Naive thymus-derived CD8-positive, alpha-beta T cell (primary cell): ENCODE results near the gene AAMP. TPM values are rescaled to one million over a fixed set of nuclear protein-coding genes. Genes with fewer than 3 reads are reported as not detected.
A peak's percentile ranks its signal among the peaks of the same experiment; 100 is the strongest.

Experiments used
- ATAC-seq, 2 donors: fragments of 150-1000 bp; cut with Tn5 transposase in 1 of 2; sonication (Bioruptor Pico), chemical (Tn5 transposase) in 1 of 2; 1 replicate in 1 of 2; 2 replicates in 1 of 2; pipeline ENCODE4 v1.10.0; 2021; ENCODE audit warnings: mild to moderate bottlenecking in 2 of 2, moderate library complexity in 2 of 2
- POLR2A ChIA-PET: fragments of 350-600 bp; sonication (Branson Sonifier 250); formaldehyde crosslinking; loops from one replicate; lab custom pipeline; 2021; ENCODE audit warnings: antibody characterized with exemption; lab: Charles Lee
- DNase-seq, 10 donors: peaks; one replicate each; pipeline versions ENCODE4 v3.0.0 to v3.0.0-alpha.2; 2020 to 2022
- H3K27ac Mint-ChIP-seq, 10 donors: one replicate each; pipeline ENCODE4 v1.8.0; 2020 to 2022; ENCODE audit warnings: mild to moderate bottlenecking in 10 of 10, mixed read lengths in 10 of 10, moderate library complexity in 4 of 10, inconsistent platforms in 1 of 10
- H3K27me3 Mint-ChIP-seq, 5 donors: one replicate each; pipeline ENCODE4 v1.8.0; 2021 to 2022; ENCODE audit warnings: mixed read lengths in 5 of 5
- H3K36me3 Mint-ChIP-seq, 3 donors: one replicate each; pipeline ENCODE4 v1.8.0; 2020 to 2022; ENCODE audit warnings: mixed read lengths in 3 of 3, mild to moderate bottlenecking in 2 of 3, inconsistent platforms in 1 of 3
- H3K4me1 Mint-ChIP-seq, 4 donors: one replicate each; pipeline ENCODE4 v1.8.0; 2021 to 2022; ENCODE audit warnings: mixed read lengths in 4 of 4
- H3K4me3 Mint-ChIP-seq, 10 donors: one replicate each; pipeline ENCODE4 v1.8.0; 2020 to 2022; ENCODE audit warnings: mild to moderate bottlenecking in 10 of 10, mixed read lengths in 10 of 10, moderate library complexity in 6 of 10, inconsistent platforms in 1 of 10
- H3K9me3 Mint-ChIP-seq, 9 donors: one replicate each; pipeline ENCODE4 v1.8.0; 2020 to 2022; ENCODE audit warnings: mixed read lengths in 9 of 9, mild to moderate bottlenecking in 3 of 9, inconsistent platforms in 1 of 9, moderate library complexity in 1 of 9
- polyA plus RNA-seq, 3 donors: library from polyadenylated mRNA; unstranded; fragments of 300-500 nt; fragmentation: Illumina TruSeq; gene quantifications; one replicate each; pipeline ENCODE4 v1.2.3, GENCODE V29; 2021
- total RNA-seq, 8 experiments: library from RNA in 2 of 8; stranded (reverse) in 2 of 8; gene quantifications; one replicate each; pipeline ENCODE4 v1.2.3 and lab custom pipeline; 2021 to 2026

The AAMP gene
- total and polyA plus RNA-seq, 5 experiments from 2014 or later = 57.0 to 93.6 (median 77.0) TPM

DNA sequence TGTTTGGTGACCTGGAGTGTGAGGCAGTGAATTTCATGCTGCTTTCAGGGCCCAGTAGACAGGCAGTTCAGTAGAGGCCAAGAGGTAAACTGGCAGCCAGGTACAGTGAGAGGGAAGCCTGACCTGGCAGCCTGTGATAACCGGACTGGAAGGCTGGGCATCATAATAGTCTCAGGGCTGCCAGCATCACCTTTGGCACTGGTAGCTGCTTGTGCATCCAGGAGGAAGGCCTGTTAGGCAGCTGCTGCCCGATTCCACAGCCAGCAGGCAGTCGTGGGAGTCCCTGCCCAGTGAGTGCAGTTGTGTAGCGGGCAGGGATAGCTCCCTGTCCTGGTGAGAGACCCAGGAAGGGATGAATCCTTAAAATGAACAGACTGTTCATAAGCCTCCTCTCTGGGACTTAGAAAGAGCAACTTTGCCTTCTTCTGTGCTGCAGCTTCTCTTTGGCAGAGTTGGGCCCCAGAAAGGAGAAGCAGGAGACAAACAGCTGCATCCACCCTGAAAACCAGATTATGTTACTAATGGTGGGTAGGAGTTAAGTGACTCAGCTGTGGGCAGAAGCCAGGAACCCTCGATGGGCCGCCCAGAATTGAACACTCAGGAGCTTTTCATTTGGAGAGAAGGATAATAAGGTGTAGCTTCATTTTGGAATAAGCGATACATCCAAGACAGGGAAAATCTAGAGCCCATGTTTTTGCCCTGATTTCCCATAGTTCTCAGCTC is 17.3 kb downstream of the AAMP start:
- peak overlapping the region in 9 of 10 donors; percentile 19 to 79 (median 43) for H3K27ac Mint-ChIP-seq
- DNase-seq = no peak
- H3K36me3 Mint-ChIP-seq = peaks cover 0 to 90% (median 17%) of the 10 kb centered on the region in 3 donors
- no peaks in the 10 kb centered on the region for H3K27me3 Mint-ChIP-seq
- H3K4me1 Mint-ChIP-seq = peaks cover 5 to 15% (median 8%) of the 10 kb centered on the region in 4 donors
- H3K9me3 Mint-ChIP-seq = no peaks in the 10 kb centered on the region
- H3K4me3 Mint-ChIP-seq = no peak overlapping the region
- no peak for ATAC-seq
- POLR2A ChIA-PET = interaction anchor here (0.9 to 1.1 kb wide), 2 partner anchors 23 to 28 kb away, joined by 3 read pairs; no protein-coding TSS in a partner anchor

DNA sequence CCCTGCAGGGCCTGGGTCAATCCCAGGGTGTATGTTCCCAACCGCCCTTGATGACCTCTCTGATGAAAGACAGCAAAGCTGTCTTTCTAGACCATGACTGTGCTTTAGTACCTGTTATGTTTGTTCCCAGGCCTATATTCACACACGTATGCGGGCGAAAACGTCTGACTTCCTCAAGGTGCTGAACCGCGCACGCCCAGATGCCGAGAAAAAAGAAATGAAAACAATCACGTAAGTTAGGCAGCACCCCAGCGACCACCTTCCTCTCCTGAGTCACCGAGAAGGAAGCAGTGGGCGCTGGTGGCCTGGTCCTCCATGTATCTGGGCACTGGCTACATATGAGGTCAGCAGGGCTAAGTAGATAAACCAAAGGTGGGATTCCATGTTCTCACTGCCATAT is 20.2 kb downstream of the AAMP start:
- DNase-seq = no peak
- no peak for ATAC-seq
- peaks cover 0 to 99% (median 23%) of the 10 kb centered on the region in 3 donors for H3K36me3 Mint-ChIP-seq
- H3K4me3 Mint-ChIP-seq = no peak overlapping the region
- H3K4me1 Mint-ChIP-seq = peaks cover 7 to 23% (median 10%) of the 10 kb centered on the region in 4 donors
- no peaks in the 10 kb centered on the region for H3K27me3 Mint-ChIP-seq
- H3K27ac Mint-ChIP-seq = peak overlapping the region in 8 of 10 donors; percentile 20 to 66 (median 49)
- no peaks in the 10 kb centered on the region for H3K9me3 Mint-ChIP-seq
- POLR2A ChIA-PET = no interaction called here

GRCh38 chr2:218245214-218245613 is 24.7 kb downstream of the AAMP start:
- Mint-ChIP-seq H3K36me3 (peaks cover 3 to 99% (median 27%) of the 10 kb centered on the region in 3 donors), H3K27ac (peak overlapping the region; percentile 53 to 94 (median 84)), H3K27me3 (no peaks in the 10 kb centered on the region), H3K4me1 (peaks cover 13 to 57% (median 43%) of the 10 kb centered on the region in 4 donors), H3K4me3 (peak overlapping the region in 3 of 10 donors; percentile 4 to 39 (median 20)), H3K9me3 (no peaks in the 10 kb centered on the region)
- DNase-seq (no peak), ATAC-seq (peak; percentile 58 to 70)
- POLR2A ChIA-PET = interaction anchor here (2.0 to 3.5 kb wide), 2 partner anchors 20 to 25 kb away, joined by 6 to 9 read pairs; no protein-coding TSS in a partner anchor

DNA sequence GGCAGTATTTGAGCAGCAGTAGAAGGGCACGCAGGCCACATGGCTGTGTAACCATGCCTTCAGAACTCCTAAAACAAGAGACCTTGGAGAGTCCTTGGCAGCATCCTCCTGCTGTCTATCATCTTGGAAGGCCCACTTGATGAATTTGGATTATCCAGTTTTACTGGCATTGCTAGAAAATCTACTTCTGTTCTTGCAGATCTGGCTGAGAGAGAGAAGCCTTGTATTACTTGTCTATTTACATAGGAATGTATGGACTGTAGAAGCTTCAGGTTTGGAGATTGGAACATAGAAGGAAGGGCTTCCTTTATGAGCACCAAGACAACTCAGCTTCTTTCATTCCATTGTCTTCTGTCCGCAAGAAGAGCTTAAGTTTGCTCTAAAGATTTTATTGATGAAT is 25.3 kb downstream of the AAMP start:
- no peak for DNase-seq
- ATAC-seq = no peak
- Mint-ChIP-seq H3K36me3 (peaks cover 3 to 99% (median 25%) of the 10 kb centered on the region in 3 donors), H3K4me3 (peak overlapping the region in 1 of 10 donors; percentile 1), H3K27me3 (no peaks in the 10 kb centered on the region), H3K4me1 (peaks cover 13 to 58% (median 43%) of the 10 kb centered on the region in 4 donors), H3K27ac (peak overlapping the region; percentile 32 to 94 (median 84)), H3K9me3 (no peaks in the 10 kb centered on the region)
- POLR2A ChIA-PET = interaction anchor here (1.4 to 3.5 kb wide), 3 partner anchors 17 to 24 kb away, joined by 3 to 9 read pairs (median 6); no protein-coding TSS in a partner anchor

DNA sequence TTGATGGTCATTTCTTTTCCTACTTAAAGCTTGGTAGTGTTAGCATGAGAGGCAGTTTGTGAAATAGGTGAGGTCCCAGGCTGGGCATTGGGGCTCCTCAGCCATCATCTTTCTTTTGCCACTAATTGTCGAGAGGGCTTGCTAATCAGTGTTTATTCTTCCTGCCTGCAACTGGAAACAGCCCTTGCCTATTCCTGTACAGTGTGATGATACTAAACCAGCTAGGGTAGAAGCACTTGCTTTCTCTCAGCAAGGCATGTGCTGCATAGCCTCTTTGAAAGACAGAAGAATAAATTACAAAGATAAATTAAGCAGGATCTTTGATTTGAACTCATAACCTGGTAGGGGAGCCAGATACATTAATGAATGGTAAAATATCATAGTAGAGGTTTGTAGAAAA is 25.7 kb downstream of the AAMP start:
- no peaks in the 10 kb centered on the region for H3K9me3 Mint-ChIP-seq
- H3K4me3 Mint-ChIP-seq = no peak overlapping the region
- POLR2A ChIA-PET = interaction anchor here (1.4 to 2.0 kb wide), 2 partner anchors 17 to 19 kb away, joined by 3 to 6 read pairs; no protein-coding TSS in a partner anchor
- no peak for ATAC-seq
- H3K36me3 Mint-ChIP-seq = peaks cover 3 to 99% (median 24%) of the 10 kb centered on the region in 3 donors
- H3K27ac Mint-ChIP-seq = peak overlapping the region; percentile 32 to 94 (median 84)
- H3K4me1 Mint-ChIP-seq = peaks cover 13 to 60% (median 43%) of the 10 kb centered on the region in 4 donors
- no peaks in the 10 kb centered on the region for H3K27me3 Mint-ChIP-seq
- DNase-seq = no peak

- Mint-ChIP-seq H3K27ac (peak overlapping the region in 5 of 10 donors; percentile 5 to 75 (median 53)), H3K4me3 (no peak overlapping the region), H3K27me3 (no peaks in the 10 kb centered on the region), H3K36me3 (peaks cover 3 to 99% (median 30%) of the 10 kb centered on the region in 3 donors), H3K9me3 (no peaks in the 10 kb centered on the region), H3K4me1 (peaks cover 0 to 49% (median 34%) of the 10 kb centered on the region in 4 donors)
- ATAC-seq (no peak), DNase-seq (no peak)
- POLR2A ChIA-PET = interaction anchor here (1.0 kb wide), 1 partner anchor 9 kb away, joined by 4 read pairs; no protein-coding TSS in a partner anchor
These were observed 31.1 kb downstream of the AAMP start for GRCh38 chr2:218238887-218239286.

DNA sequence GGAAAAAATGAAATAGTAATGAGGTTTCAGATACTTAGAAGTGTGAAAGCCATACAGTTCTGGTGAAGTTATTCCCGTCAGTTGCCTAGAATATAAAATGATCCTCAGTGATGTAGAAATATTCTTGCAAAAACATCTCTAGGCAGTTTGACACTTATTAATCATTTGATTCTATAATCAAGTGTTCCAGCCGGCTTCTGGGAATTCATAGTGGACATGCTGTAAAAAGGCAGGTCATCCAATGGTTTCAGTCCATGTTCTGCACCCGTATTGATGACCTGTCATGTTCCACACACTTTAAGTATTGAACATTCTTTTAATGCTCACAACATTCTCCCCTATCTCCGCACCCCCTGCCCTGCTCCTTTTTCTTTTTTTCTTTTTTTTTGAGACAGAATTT is 33.1 kb downstream of the AAMP start:
- Mint-ChIP-seq H3K27me3 (no peaks in the 10 kb centered on the region), H3K36me3 (peaks cover 0 to 100% (median 38%) of the 10 kb centered on the region in 3 donors), H3K9me3 (no peaks in the 10 kb centered on the region), H3K4me3 (no peak overlapping the region), H3K27ac (peak overlapping the region in 5 of 10 donors; percentile 4 to 47 (median 32)), H3K4me1 (peaks cover 5 to 43% (median 29%) of the 10 kb centered on the region in 4 donors)
- POLR2A ChIA-PET = interaction anchor here (0.9 kb wide), 1 partner anchor 18 kb away, joined by 6 read pairs; no protein-coding TSS in a partner anchor
- ATAC-seq = no peak
- no peak for DNase-seq

- DNase-seq (no peak), ATAC-seq (no peak)
- Mint-ChIP-seq H3K36me3 (peaks cover 0 to 100% (median 44%) of the 10 kb centered on the region in 3 donors), H3K4me3 (no peak overlapping the region), H3K4me1 (peaks cover 11 to 47% (median 36%) of the 10 kb centered on the region in 4 donors), H3K9me3 (no peaks in the 10 kb centered on the region), H3K27ac (peak overlapping the region in 8 of 10 donors; percentile 42 to 84 (median 75)), H3K27me3 (no peaks in the 10 kb centered on the region)
- POLR2A ChIA-PET = interaction anchor here (0.8 kb wide), 1 partner anchor 35 kb away, joined by 3 read pairs; the partner anchor contains the start of gene PNKD
These were observed 34.9 kb downstream of the AAMP start for GRCh38 chr2:218235017-218235416.

- no peaks in the 10 kb centered on the region for H3K9me3 Mint-ChIP-seq
- H3K27ac Mint-ChIP-seq = peak overlapping the region in 5 of 10 donors; percentile 7 to 79 (median 42)
- no peak overlapping the region for H3K4me3 Mint-ChIP-seq
- POLR2A ChIA-PET = interaction anchor here (0.8 kb wide), 1 partner anchor 36 kb away, joined by 3 read pairs; the partner anchor contains the start of gene PNKD
- ATAC-seq = no peak
- no peak for DNase-seq
- peaks cover 0 to 100% (median 44%) of the 10 kb centered on the region in 3 donors for H3K36me3 Mint-ChIP-seq
- no peaks in the 10 kb centered on the region for H3K27me3 Mint-ChIP-seq
- H3K4me1 Mint-ChIP-seq = peaks cover 11 to 50% (median 38%) of the 10 kb centered on the region in 4 donors
These were observed 35.4 kb downstream of the AAMP start for GRCh38 chr2:218234521-218234920.

GRCh38 chr2:218233543-218233942 is 36.4 kb downstream of the AAMP start:
- Mint-ChIP-seq H3K4me3 (peak overlapping the region in 1 of 10 donors; percentile 46), H3K27ac (peak overlapping the region in 8 of 10 donors; percentile 29 to 84 (median 76)), H3K27me3 (no peaks in the 10 kb centered on the region), H3K4me1 (peaks cover 13 to 53% (median 47%) of the 10 kb centered on the region in 4 donors), H3K9me3 (no peaks in the 10 kb centered on the region), H3K36me3 (peaks cover 4 to 98% (median 37%) of the 10 kb centered on the region in 3 donors)
- no peak for ATAC-seq
- no peak for DNase-seq
- POLR2A ChIA-PET = interaction anchor here (0.5 to 1.3 kb wide), 3 partner anchors 16 to 50 kb away, joined by 3 to 4 read pairs (median 3); no protein-coding TSS in a partner anchor

DNA sequence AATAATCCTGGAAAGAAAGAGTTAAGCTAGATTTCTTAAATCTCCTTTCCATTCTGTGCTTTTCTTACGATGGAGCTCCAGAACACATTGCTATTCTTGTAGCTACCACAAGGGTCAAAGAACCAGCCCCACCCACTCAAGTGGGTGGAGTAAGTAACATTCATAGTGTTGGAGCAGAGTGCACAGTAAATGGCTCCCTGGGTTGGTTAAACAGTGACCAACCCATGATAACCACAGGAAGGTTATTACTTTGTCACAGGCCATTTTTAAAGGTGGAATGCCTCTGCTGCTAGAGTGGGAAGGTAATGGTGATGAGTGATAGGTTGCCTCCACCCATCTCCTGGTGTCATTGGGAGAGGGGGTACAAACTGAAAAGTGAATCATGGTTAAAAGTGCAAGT is 39.1 kb downstream of the AAMP start:
- no peaks in the 10 kb centered on the region for H3K27me3 Mint-ChIP-seq
- H3K4me3 Mint-ChIP-seq = peak overlapping the region; percentile 50 to 85 (median 65)
- peaks cover 4 to 97% (median 42%) of the 10 kb centered on the region in 3 donors for H3K36me3 Mint-ChIP-seq
- POLR2A ChIA-PET = interaction anchor here (0.6 to 3.2 kb wide), 6 partner anchors 10 to 1048 kb away, joined by 3 to 12 read pairs (median 3); partner anchors contain the start of genes AAMP, DNAJB2 and PNKD
- peak in 1 of 2 donors; percentile 51 for ATAC-seq
- no peaks in the 10 kb centered on the region for H3K9me3 Mint-ChIP-seq
- peaks cover 21 to 74% (median 68%) of the 10 kb centered on the region in 4 donors for H3K4me1 Mint-ChIP-seq
- peak in 1 of 10 donors; percentile 28 for DNase-seq
- peak overlapping the region; percentile 67 to 97 (median 90) for H3K27ac Mint-ChIP-seq

- H3K27me3 Mint-ChIP-seq = no peaks in the 10 kb centered on the region
- peak overlapping the region in 8 of 10 donors; percentile 22 to 85 (median 60) for H3K4me3 Mint-ChIP-seq
- ATAC-seq = peak in 1 of 2 donors; percentile 11
- no peaks in the 10 kb centered on the region for H3K9me3 Mint-ChIP-seq
- no peak for DNase-seq
- peak overlapping the region in 9 of 10 donors; percentile 67 to 97 (median 91) for H3K27ac Mint-ChIP-seq
- POLR2A ChIA-PET = interaction anchor here (0.6 to 3.2 kb wide), 9 partner anchors 9 to 1049 kb away, joined by 3 to 21 read pairs (median 3); partner anchors contain the start of genes ANKZF1, ARPC2, ATG9A and DNAJB2
- H3K36me3 Mint-ChIP-seq = peaks cover 4 to 97% (median 41%) of the 10 kb centered on the region in 3 donors
- H3K4me1 Mint-ChIP-seq = peaks cover 30 to 84% (median 79%) of the 10 kb centered on the region in 4 donors
These were observed 40.1 kb downstream of the AAMP start for GRCh38 chr2:218229851-218230250.
